ENCODE data around the gene TMED3. TPM values are rescaled to one million over a fixed set of nuclear protein-coding genes. Genes with fewer than 3 reads are reported as not detected.

The TMED3 gene
- polyA plus RNA-seq, 2 of the 4 experiments (the other 2 are of a cell fraction), result 149 to 202 TPM

GRCh38 chr15:79366691-79367090 lies 55.8 kb downstream of the TMED3 start:
- H3K4me2 ChIP-seq, result no peak overlapping the region
- H3K4me1 ChIP-seq, result no peaks in the 10 kb centered on the region
- TF ChIP-seq, protein P1, sequence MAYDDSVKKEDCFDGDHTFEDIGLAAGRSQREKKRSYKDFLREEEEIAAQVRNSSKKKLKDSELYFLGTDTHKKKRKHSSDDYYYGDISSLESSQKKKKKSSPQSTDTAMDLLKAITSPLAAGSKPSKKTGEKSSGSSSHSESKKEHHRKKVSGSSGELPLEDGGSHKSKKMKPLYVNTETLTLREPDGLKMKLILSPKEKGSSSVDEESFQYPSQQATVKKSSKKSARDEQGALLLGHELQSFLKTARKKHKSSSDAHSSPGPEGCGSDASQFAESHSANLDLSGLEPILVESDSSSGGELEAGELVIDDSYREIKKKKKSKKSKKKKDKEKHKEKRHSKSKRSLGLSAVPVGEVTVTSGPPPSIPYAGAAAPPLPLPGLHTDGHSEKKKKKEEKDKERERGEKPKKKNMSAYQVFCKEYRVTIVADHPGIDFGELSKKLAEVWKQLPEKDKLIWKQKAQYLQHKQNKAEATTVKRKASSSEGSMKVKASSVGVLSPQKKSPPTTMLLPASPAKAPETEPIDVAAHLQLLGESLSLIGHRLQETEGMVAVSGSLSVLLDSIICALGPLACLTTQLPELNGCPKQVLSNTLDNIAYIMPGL (CRISPR knock-in tag; IDR thresholded peaks at IDR 0.05; ENCODE audit: borderline replicate concordance), result no peak
- TF ChIP-seq ESRRA (IDR thresholded peaks at IDR 0.05; ENCODE audit: borderline replicate concordance, low read length) (no peak), CEBPB (IDR thresholded peaks at IDR 0.05) (no peak), EP300 (IDR thresholded peaks at IDR 0.05) (no peak), RAD21 (conservative IDR thresholded peaks at IDR 0.05 in 1 of 2, IDR thresholded peaks at IDR 0.05 in 1 of 2) (no peak), HDAC2 (IDR thresholded peaks at IDR 0.05) (no peak), RARB (CRISPR knock-in tag; IDR thresholded peaks at IDR 0.05) (no peak), FOSB (CRISPR knock-in tag; IDR thresholded peaks at IDR 0.05) (no peak), JUNB (IDR thresholded peaks at IDR 0.05) (no peak), POLR2A (IDR thresholded peaks at IDR 0.05; ENCODE audit: low read length) (no peak), MAZ (IDR thresholded peaks at IDR 0.05; ENCODE audit: borderline replicate concordance, low read depth, low read length) (no peak), GATA3 (IDR thresholded peaks at IDR 0.05; ENCODE audit: borderline replicate concordance) (no peak), CHD2 (IDR thresholded peaks at IDR 0.05; ENCODE audit: low read length, partially characterized antibody) (no peak), ZFP36 (IDR thresholded peaks at IDR 0.05; ENCODE audit: borderline replicate concordance, partially characterized antibody) (no peak)
- ChIA-PET POLR2A (no interaction called here), CTCF (interaction anchor here (0.8 to 7.4 kb wide), 11 partner anchors 10 to 627 kb away, joined by 3 to 108 read pairs (median 5); no protein-coding TSS in a partner anchor)
- ATAC-seq, result no peak
- FAIRE-seq, result no peak
- no peak overlapping the region for H3K4me3 ChIP-seq
- 71% methylated on average over 2 of the region's 2 CpGs for WGBS (ENCODE audit: missing lambda C conversion rate)
- no peak for DNase-seq (ENCODE audit: low read depth in 1 of 2, low spot score in 1 of 2)
- no peak overlapping the region for H3K27ac ChIP-seq
- H3K9me3 ChIP-seq, result no peaks in the 10 kb centered on the region

DNA sequence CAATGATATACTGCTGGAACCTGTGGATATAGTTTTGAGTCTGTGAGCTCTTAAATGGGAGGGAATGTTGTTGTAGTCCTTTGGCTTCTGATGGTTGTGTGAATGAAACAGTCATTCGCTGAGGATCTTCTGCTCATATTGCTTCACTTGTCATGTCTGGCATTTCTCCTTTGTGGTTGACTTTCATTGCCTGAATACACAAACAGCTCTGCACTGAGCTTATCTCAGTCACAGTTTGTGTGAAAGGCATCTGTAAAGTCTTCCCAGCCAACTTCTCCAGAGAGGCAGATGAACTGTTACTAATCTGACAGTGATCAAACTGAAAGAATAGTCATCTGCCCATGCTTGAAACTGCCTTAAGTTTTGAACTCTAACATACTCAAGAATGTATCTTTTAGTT lies 59.8 kb downstream of the TMED3 start:
- no peak overlapping the region for H3K4me2 ChIP-seq
- 81% methylated on average over 1 of the region's 1 CpG for WGBS (ENCODE audit: missing lambda C conversion rate)
- no peak for TF ChIP-seq MAFK (IDR thresholded peaks at IDR 0.05; ENCODE audit: partially characterized antibody)
- no peak for TF ChIP-seq FOSL2 (IDR thresholded peaks at IDR 0.05)
- TF ChIP-seq FOSL2 (CRISPR knock-in tag; IDR thresholded peaks at IDR 0.05), result no peak
- TF ChIP-seq JUN (IDR thresholded peaks at IDR 0.05), result no peak
- no peak for TF ChIP-seq CHD4 (IDR thresholded peaks at IDR 0.05; ENCODE audit: borderline replicate concordance)
- no peak for TF ChIP-seq ZFP36 (IDR thresholded peaks at IDR 0.05; ENCODE audit: borderline replicate concordance, partially characterized antibody)
- TF ChIP-seq, protein P2, sequence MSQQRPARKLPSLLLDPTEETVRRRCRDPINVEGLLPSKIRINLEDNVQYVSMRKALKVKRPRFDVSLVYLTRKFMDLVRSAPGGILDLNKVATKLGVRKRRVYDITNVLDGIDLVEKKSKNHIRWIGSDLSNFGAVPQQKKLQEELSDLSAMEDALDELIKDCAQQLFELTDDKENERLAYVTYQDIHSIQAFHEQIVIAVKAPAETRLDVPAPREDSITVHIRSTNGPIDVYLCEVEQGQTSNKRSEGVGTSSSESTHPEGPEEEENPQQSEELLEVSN (IDR thresholded peaks at IDR 0.05; ENCODE audit: borderline replicate concordance, low read depth), result no peak
- TF ChIP-seq BHLHE40 (IDR thresholded peaks at IDR 0.05; ENCODE audit: low read depth, low read length), result no peak
- TF ChIP-seq, protein P3, sequence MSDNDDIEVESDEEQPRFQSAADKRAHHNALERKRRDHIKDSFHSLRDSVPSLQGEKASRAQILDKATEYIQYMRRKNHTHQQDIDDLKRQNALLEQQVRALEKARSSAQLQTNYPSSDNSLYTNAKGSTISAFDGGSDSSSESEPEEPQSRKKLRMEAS (IDR thresholded peaks at IDR 0.05), result no peak
- TF ChIP-seq CBX8 (IDR thresholded peaks at IDR 0.05), result no peak
- no peak for TF ChIP-seq GATA3 (IDR thresholded peaks at IDR 0.05; ENCODE audit: borderline replicate concordance)
- TF ChIP-seq FOXS1 (CRISPR knock-in tag; IDR thresholded peaks at IDR 0.05), result no peak
- TF ChIP-seq KDM1A (IDR thresholded peaks at IDR 0.05; ENCODE audit: low read depth), result no peak
- H3K27ac ChIP-seq, result no peak overlapping the region
- FAIRE-seq (no peak), DNase-seq (ENCODE audit: low read depth in 1 of 2, low spot score in 1 of 2) (no peak), ATAC-seq (no peak)
- no peaks in the 10 kb centered on the region for H3K4me1 ChIP-seq
- no peak overlapping the region for H3K4me3 ChIP-seq
- ChIA-PET POLR2A (no interaction called here), CTCF (interaction anchor here (1.4 to 7.4 kb wide), 3 partner anchors 11 to 483 kb away, joined by 3 to 108 read pairs (median 7); no protein-coding TSS in a partner anchor)
- no peaks in the 10 kb centered on the region for H3K9me3 ChIP-seq

GRCh38 chr15:79371591-79371990 lies 60.7 kb downstream of the TMED3 start:
- H3K4me3 ChIP-seq, result no peak overlapping the region
- ATAC-seq (no peak), DNase-seq (ENCODE audit: low read depth in 1 of 2, low spot score in 1 of 2) (no peak), FAIRE-seq (no peak)
- ChIA-PET POLR2A (no interaction called here), CTCF (no interaction called here)
- no peaks in the 10 kb centered on the region for H3K4me1 ChIP-seq
- no peak overlapping the region for H3K4me2 ChIP-seq
- H3K27ac ChIP-seq, result no peak overlapping the region
- no peaks in the 10 kb centered on the region for H3K9me3 ChIP-seq
- 88% methylated on average over 1 of the region's 1 CpG for WGBS (ENCODE audit: missing lambda C conversion rate)
- TF ChIP-seq RAD21 (conservative IDR thresholded peaks at IDR 0.05 in 1 of 2, IDR thresholded peaks at IDR 0.05 in 1 of 2) (no peak), TFCP2L1 (CRISPR knock-in tag; IDR thresholded peaks at IDR 0.05) (no peak), CHD2 (IDR thresholded peaks at IDR 0.05; ENCODE audit: low read length, partially characterized antibody) (no peak), CBX2 (IDR thresholded peaks at IDR 0.05; ENCODE audit: borderline replicate concordance, low read depth) (no peak), NPAS2 (CRISPR knock-in tag; IDR thresholded peaks at IDR 0.05; ENCODE audit: borderline replicate concordance) (no peak), ELK1 (IDR thresholded peaks at IDR 0.05; ENCODE audit: low read depth, low read length) (no peak), RNF2 (IDR thresholded peaks at IDR 0.05; ENCODE audit: borderline replicate concordance, low read depth) (no peak), ZNF302 (CRISPR knock-in tag; IDR thresholded peaks at IDR 0.05) (no peak), MAFK (IDR thresholded peaks at IDR 0.05; ENCODE audit: partially characterized antibody) (no peak), KDM5A (IDR thresholded peaks at IDR 0.05) (no peak), BCL3 (IDR thresholded peaks at IDR 0.05) (no peak), TP53 (CRISPR knock-in tag; IDR thresholded peaks at IDR 0.05) (no peak)

Measured in A549 (cell line).